Raji (cell line): ENCODE data around the gene TMLHE.
"Not testable (repeated sequence)": the region's sequence is repeated elsewhere in the genome, so short reads cannot be mapped to it uniquely, and the experiment has no call there.

Experiments
- POLR2A ChIP-seq: IDR thresholded peaks from 2 replicates; pipeline ENCODE4 v1.6.1; 2011; ENCODE audit warnings: low read depth, low read length, control low read depth; ENCODE audit not compliant: insufficient read depth

The TMLHE gene

GRCh38 chrX:155514225-155514624 lies 98.5 kb downstream of the TMLHE start:
- TF ChIP-seq POLR2A = no peak

- TF ChIP-seq POLR2A = no peak
Observed at GRCh38 chrX:155505296-155505695, 107.5 kb downstream of the TMLHE start.

- TF ChIP-seq POLR2A = not testable (repeated sequence)
Observed at GRCh38 chrX:155458471-155458870, 154.3 kb downstream of the TMLHE start, which contains the start of gene F8A3. F8A3 (minus strand) TSS chrX:155458620; CDS start chrX:155458600, 20 bp downstream.

- no peak for TF ChIP-seq POLR2A
Observed at GRCh38 chrX:155441097-155441496, 171.7 kb downstream of the TMLHE start.
